Measurements from ENCODE around the gene MID1. TPM values are rescaled to one million over a fixed set of nuclear protein-coding genes. Genes with fewer than 3 reads are reported as not detected.

Gene MID1
- total RNA-seq, 1 experiment from 2014 or later = 0.04 TPM

DNA sequence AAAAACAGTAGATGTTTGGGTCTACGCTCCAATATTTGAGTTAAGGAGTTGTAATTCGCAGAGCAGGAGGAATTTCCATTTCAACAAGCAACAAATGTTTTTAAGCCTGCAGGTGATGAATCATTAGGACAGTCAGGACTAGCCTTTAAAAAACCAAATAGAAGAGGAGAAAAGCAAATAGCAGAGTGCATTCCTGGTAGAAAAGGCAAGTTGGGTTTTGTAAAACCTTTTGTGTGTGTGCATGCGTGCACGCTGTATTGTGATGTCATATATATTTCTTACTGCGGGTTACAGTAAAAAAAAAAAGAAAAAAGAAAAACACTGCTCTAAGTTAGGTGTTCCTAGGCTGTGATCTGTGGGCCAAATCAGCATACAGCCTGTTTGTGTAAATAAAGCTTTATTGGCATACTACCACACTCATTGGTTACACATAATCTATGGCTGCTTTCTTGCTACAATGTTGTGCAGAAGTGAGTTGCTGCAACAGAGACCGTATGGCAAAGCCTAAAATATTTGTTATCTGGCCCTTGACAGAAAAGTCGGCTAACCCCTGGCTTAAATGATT is 135.6 kb downstream of the MID1 start:
- Histone ChIP-seq H3K36me3 (ENCODE audit: insufficient read depth, low read length) (no peaks in the 10 kb centered on the region), H3K4me1 (ENCODE audit: low read length) (no peaks in the 10 kb centered on the region), H2AFZ (ENCODE audit: low read length) (no peak overlapping the region), H3K79me2 (ENCODE audit: low read length) (no peaks in the 10 kb centered on the region), H3K9ac (ENCODE audit: low read length) (no peak overlapping the region), H3K27me3 (ENCODE audit: low read length) (no peaks in the 10 kb centered on the region), H3K4me2 (ENCODE audit: low read depth, low read length, poor library complexity, severe bottlenecking) (no peak overlapping the region), H3K9me3 (ENCODE audit: low read length) (no peaks in the 10 kb centered on the region), H3K27ac (ENCODE audit: low read length) (no peak overlapping the region), H3K9me2 (replicated peaks; ENCODE audit: insufficient read depth, low read length) (no peaks in the 10 kb centered on the region), H3K4me3 (ENCODE audit: low read length) (no peak overlapping the region), H4K20me1 (ENCODE audit: insufficient read depth, low read depth, low read length) (no peaks in the 10 kb centered on the region)
- no peak for DNase-seq

GRCh38 chrX:10483191-10483831 is 137.1 kb downstream of the MID1 start:
- Histone ChIP-seq H3K4me3 (ENCODE audit: low read length) (no peak overlapping the region), H3K4me2 (ENCODE audit: low read depth, low read length, poor library complexity, severe bottlenecking) (no peak overlapping the region), H3K79me2 (ENCODE audit: low read length) (no peaks in the 10 kb centered on the region), H4K20me1 (ENCODE audit: insufficient read depth, low read depth, low read length) (no peaks in the 10 kb centered on the region), H3K9ac (ENCODE audit: low read length) (no peak overlapping the region), H3K9me2 (replicated peaks; ENCODE audit: insufficient read depth, low read length) (no peaks in the 10 kb centered on the region), H3K9me3 (ENCODE audit: low read length) (no peaks in the 10 kb centered on the region), H3K36me3 (ENCODE audit: insufficient read depth, low read length) (no peaks in the 10 kb centered on the region), H3K27ac (ENCODE audit: low read length) (no peak overlapping the region), H3K4me1 (ENCODE audit: low read length) (no peaks in the 10 kb centered on the region), H2AFZ (ENCODE audit: low read length) (no peak overlapping the region), H3K27me3 (ENCODE audit: low read length) (no peaks in the 10 kb centered on the region)
- no peak for DNase-seq

- H3K9ac ChIP-seq (ENCODE audit: low read length) = no peak overlapping the region
- no peak overlapping the region for H3K27ac ChIP-seq (ENCODE audit: low read length)
- H3K79me2 ChIP-seq (ENCODE audit: low read length) = no peaks in the 10 kb centered on the region
- no peak overlapping the region for H3K4me3 ChIP-seq (ENCODE audit: low read length)
- H3K9me3 ChIP-seq (ENCODE audit: low read length) = no peaks in the 10 kb centered on the region
- DNase-seq = no peak
- H3K36me3 ChIP-seq (ENCODE audit: insufficient read depth, low read length) = no peaks in the 10 kb centered on the region
- no peaks in the 10 kb centered on the region for H3K9me2 ChIP-seq (replicated peaks; ENCODE audit: insufficient read depth, low read length)
- H3K4me1 ChIP-seq (ENCODE audit: low read length) = no peaks in the 10 kb centered on the region
- H2AFZ ChIP-seq (ENCODE audit: low read length) = no peak overlapping the region
- H4K20me1 ChIP-seq (ENCODE audit: insufficient read depth, low read depth, low read length) = no peaks in the 10 kb centered on the region
- no peak overlapping the region for H3K4me2 ChIP-seq (ENCODE audit: low read depth, low read length, poor library complexity, severe bottlenecking)
- H3K27me3 ChIP-seq (ENCODE audit: low read length) = no peaks in the 10 kb centered on the region
Measured at GRCh38 chrX:10482708-10483107, 137.7 kb downstream of the MID1 start.

GRCh38 chrX:10482261-10482660 is 138.1 kb downstream of the MID1 start:
- H3K79me2 ChIP-seq (ENCODE audit: low read length) = no peaks in the 10 kb centered on the region
- DNase-seq = no peak
- H3K27me3 ChIP-seq (ENCODE audit: low read length) = no peaks in the 10 kb centered on the region
- no peaks in the 10 kb centered on the region for H3K36me3 ChIP-seq (ENCODE audit: insufficient read depth, low read length)
- no peak overlapping the region for H3K27ac ChIP-seq (ENCODE audit: low read length)
- H4K20me1 ChIP-seq (ENCODE audit: insufficient read depth, low read depth, low read length) = no peaks in the 10 kb centered on the region
- H3K4me1 ChIP-seq (ENCODE audit: low read length) = no peaks in the 10 kb centered on the region
- H3K9me2 ChIP-seq (replicated peaks; ENCODE audit: insufficient read depth, low read length) = no peaks in the 10 kb centered on the region
- H3K4me3 ChIP-seq (ENCODE audit: low read length) = no peak overlapping the region
- H3K9ac ChIP-seq (ENCODE audit: low read length) = no peak overlapping the region
- no peak overlapping the region for H3K4me2 ChIP-seq (ENCODE audit: low read depth, low read length, poor library complexity, severe bottlenecking)
- H3K9me3 ChIP-seq (ENCODE audit: low read length) = no peaks in the 10 kb centered on the region
- no peak overlapping the region for H2AFZ ChIP-seq (ENCODE audit: low read length)

DNA sequence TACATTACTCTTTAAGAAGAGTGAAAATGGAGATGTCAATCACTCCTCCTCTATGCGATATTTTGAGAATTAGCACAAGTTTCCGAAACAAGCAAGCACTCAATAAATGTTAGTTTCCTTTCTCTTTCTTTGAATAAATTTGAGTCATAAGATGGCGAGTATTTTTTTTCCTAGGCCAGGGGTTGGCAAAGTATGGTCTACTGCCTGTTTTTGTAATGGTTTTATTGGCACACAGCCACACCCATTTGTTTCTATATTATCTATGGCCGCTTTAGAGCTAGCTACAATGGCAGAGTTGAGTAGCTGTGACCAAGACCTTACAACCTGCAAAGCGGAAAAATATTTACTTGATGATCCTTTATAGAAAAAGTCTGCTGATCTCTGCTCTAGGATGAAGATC is 139.5 kb downstream of the MID1 start:
- no peak for DNase-seq
- Histone ChIP-seq H3K27me3 (ENCODE audit: low read length) (no peaks in the 10 kb centered on the region), H3K9ac (ENCODE audit: low read length) (no peak overlapping the region), H4K20me1 (ENCODE audit: insufficient read depth, low read depth, low read length) (no peaks in the 10 kb centered on the region), H3K4me3 (ENCODE audit: low read length) (no peak overlapping the region), H3K9me2 (replicated peaks; ENCODE audit: insufficient read depth, low read length) (no peaks in the 10 kb centered on the region), H3K36me3 (ENCODE audit: insufficient read depth, low read length) (no peaks in the 10 kb centered on the region), H3K9me3 (ENCODE audit: low read length) (no peaks in the 10 kb centered on the region), H3K4me1 (ENCODE audit: low read length) (no peaks in the 10 kb centered on the region), H3K27ac (ENCODE audit: low read length) (no peak overlapping the region), H3K4me2 (ENCODE audit: low read depth, low read length, poor library complexity, severe bottlenecking) (no peak overlapping the region), H2AFZ (ENCODE audit: low read length) (no peak overlapping the region), H3K79me2 (ENCODE audit: low read length) (no peaks in the 10 kb centered on the region)

- Histone ChIP-seq H3K4me1 (ENCODE audit: low read length) (no peaks in the 10 kb centered on the region), H3K4me2 (ENCODE audit: low read depth, low read length, poor library complexity, severe bottlenecking) (no peak overlapping the region), H3K9me2 (replicated peaks; ENCODE audit: insufficient read depth, low read length) (no peaks in the 10 kb centered on the region), H3K4me3 (ENCODE audit: low read length) (no peak overlapping the region), H3K79me2 (ENCODE audit: low read length) (no peaks in the 10 kb centered on the region), H3K9ac (ENCODE audit: low read length) (no peak overlapping the region), H4K20me1 (ENCODE audit: insufficient read depth, low read depth, low read length) (no peaks in the 10 kb centered on the region), H2AFZ (ENCODE audit: low read length) (no peak overlapping the region), H3K36me3 (ENCODE audit: insufficient read depth, low read length) (no peaks in the 10 kb centered on the region), H3K9me3 (ENCODE audit: low read length) (no peaks in the 10 kb centered on the region), H3K27ac (ENCODE audit: low read length) (no peak overlapping the region), H3K27me3 (ENCODE audit: low read length) (no peaks in the 10 kb centered on the region)
- no peak for DNase-seq
Measured at GRCh38 chrX:10479508-10479907, 140.9 kb downstream of the MID1 start.

DNA sequence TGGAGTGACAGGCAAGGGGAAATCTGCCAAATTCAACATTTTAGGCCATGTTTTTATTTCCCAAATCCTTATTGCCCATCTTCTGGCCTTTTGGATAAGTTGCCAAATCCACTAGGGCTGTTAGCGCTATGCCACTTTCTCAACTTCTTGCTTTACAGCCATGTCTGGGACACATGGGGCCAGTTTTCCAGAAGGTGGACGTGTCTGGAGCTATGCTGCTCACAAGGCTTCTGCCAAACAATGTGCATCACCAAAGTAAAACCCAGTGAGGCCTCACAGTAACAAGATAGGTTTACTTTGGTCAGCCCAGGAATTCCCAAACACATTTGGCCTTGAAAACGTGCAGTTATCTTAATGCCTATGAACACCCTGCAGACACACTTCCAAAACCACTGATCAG is 142.9 kb downstream of the MID1 start:
- no peaks in the 10 kb centered on the region for H3K9me2 ChIP-seq (replicated peaks; ENCODE audit: insufficient read depth, low read length)
- H4K20me1 ChIP-seq (ENCODE audit: insufficient read depth, low read depth, low read length) = no peaks in the 10 kb centered on the region
- no peaks in the 10 kb centered on the region for H3K36me3 ChIP-seq (ENCODE audit: insufficient read depth, low read length)
- no peak for DNase-seq
- no peaks in the 10 kb centered on the region for H3K9me3 ChIP-seq (ENCODE audit: low read length)
- H3K79me2 ChIP-seq (ENCODE audit: low read length) = no peaks in the 10 kb centered on the region
- H2AFZ ChIP-seq (ENCODE audit: low read length) = no peak overlapping the region
- no peak overlapping the region for H3K27ac ChIP-seq (ENCODE audit: low read length)
- no peaks in the 10 kb centered on the region for H3K27me3 ChIP-seq (ENCODE audit: low read length)
- no peak overlapping the region for H3K9ac ChIP-seq (ENCODE audit: low read length)
- no peak overlapping the region for H3K4me2 ChIP-seq (ENCODE audit: low read depth, low read length, poor library complexity, severe bottlenecking)
- H3K4me1 ChIP-seq (ENCODE audit: low read length) = no peaks in the 10 kb centered on the region
- H3K4me3 ChIP-seq (ENCODE audit: low read length) = no peak overlapping the region

GRCh38 chrX:10474913-10475568 is 145.3 kb downstream of the MID1 start:
- no peaks in the 10 kb centered on the region for H3K9me3 ChIP-seq (ENCODE audit: low read length)
- no peaks in the 10 kb centered on the region for H3K9me2 ChIP-seq (replicated peaks; ENCODE audit: insufficient read depth, low read length)
- H3K27ac ChIP-seq (ENCODE audit: low read length) = no peak overlapping the region
- H3K9ac ChIP-seq (ENCODE audit: low read length) = no peak overlapping the region
- no peak overlapping the region for H3K4me3 ChIP-seq (ENCODE audit: low read length)
- no peak overlapping the region for H2AFZ ChIP-seq (ENCODE audit: low read length)
- no peaks in the 10 kb centered on the region for H3K27me3 ChIP-seq (ENCODE audit: low read length)
- DNase-seq = no peak
- no peaks in the 10 kb centered on the region for H4K20me1 ChIP-seq (ENCODE audit: insufficient read depth, low read depth, low read length)
- no peaks in the 10 kb centered on the region for H3K4me1 ChIP-seq (ENCODE audit: low read length)
- H3K79me2 ChIP-seq (ENCODE audit: low read length) = no peaks in the 10 kb centered on the region
- H3K36me3 ChIP-seq (ENCODE audit: insufficient read depth, low read length) = no peaks in the 10 kb centered on the region
- no peak overlapping the region for H3K4me2 ChIP-seq (ENCODE audit: low read depth, low read length, poor library complexity, severe bottlenecking)
